GM10266 (cell line): ENCODE measurements around the gene USP22.

Experiments
- DNase-seq: peaks from one replicate; pipeline ENCODE4 v3.0.0; 2012; ENCODE audit errors: extremely low spot score
- TF ChIP-seq, protein P1 (sequence below): IDR thresholded peaks from 2 replicates; pipeline ENCODE4 v1.5.1; 2012; ENCODE audit warnings: mild to moderate bottlenecking, low read depth; ENCODE audit not compliant: control insufficient read depth, insufficient read depth; ENCODE audit errors: missing control alignments

Gene USP22

GRCh38 chr17:20994779-20995149 is 48.0 kb downstream of the USP22 start:
- TF ChIP-seq, protein P1, sequence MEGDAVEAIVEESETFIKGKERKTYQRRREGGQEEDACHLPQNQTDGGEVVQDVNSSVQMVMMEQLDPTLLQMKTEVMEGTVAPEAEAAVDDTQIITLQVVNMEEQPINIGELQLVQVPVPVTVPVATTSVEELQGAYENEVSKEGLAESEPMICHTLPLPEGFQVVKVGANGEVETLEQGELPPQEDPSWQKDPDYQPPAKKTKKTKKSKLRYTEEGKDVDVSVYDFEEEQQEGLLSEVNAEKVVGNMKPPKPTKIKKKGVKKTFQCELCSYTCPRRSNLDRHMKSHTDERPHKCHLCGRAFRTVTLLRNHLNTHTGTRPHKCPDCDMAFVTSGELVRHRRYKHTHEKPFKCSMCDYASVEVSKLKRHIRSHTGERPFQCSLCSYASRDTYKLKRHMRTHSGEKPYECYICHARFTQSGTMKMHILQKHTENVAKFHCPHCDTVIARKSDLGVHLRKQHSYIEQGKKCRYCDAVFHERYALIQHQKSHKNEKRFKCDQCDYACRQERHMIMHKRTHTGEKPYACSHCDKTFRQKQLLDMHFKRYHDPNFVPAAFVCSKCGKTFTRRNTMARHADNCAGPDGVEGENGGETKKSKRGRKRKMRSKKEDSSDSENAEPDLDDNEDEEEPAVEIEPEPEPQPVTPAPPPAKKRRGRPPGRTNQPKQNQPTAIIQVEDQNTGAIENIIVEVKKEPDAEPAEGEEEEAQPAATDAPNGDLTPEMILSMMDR = no peak
- no peak for DNase-seq

DNA sequence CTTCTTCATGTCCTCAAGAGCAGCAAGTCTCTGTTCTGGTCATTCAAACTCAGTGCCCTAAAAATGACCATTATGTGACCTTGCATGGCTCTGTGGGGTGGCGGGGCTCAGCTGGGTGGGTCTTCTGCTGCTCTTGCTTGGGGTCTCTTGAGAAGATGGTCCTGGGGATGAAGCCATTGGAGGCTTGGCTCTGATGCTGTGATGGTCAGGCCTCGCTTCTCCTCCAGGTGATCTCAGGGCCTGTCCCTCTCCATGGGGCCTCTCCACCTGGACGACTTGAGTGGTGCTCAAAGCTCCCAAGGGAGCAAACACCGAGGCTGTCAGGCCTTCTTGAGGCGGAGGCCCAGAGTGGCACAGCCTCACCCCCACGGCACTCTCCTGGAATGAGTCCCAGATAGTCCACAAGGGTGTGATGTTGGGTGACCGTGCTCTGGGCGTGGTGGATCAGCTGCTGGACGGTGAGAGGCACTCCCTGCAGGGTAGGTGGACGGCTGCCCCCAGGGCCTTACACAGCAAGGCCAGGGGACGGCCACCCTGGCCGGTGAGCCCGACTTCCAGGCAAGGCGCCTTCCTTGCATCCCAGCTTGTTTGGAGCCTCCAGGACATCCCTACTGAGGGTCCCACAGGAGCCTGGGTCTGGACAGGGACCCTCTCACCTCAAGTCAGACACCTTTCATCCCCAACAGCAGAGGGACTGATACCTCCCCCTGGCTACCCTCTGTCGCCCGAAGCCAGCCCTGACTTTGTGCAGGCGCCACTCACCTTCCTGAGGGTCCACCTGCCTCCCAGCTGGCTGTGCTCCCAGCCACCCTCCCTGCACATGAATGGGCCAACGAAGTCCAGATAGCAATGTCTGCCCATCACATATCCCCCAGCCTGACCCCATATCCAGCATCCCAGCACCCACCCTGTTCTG is 48.7 kb downstream of the USP22 start:
- no peak for DNase-seq
- TF ChIP-seq, protein P1 = no peak

DNA sequence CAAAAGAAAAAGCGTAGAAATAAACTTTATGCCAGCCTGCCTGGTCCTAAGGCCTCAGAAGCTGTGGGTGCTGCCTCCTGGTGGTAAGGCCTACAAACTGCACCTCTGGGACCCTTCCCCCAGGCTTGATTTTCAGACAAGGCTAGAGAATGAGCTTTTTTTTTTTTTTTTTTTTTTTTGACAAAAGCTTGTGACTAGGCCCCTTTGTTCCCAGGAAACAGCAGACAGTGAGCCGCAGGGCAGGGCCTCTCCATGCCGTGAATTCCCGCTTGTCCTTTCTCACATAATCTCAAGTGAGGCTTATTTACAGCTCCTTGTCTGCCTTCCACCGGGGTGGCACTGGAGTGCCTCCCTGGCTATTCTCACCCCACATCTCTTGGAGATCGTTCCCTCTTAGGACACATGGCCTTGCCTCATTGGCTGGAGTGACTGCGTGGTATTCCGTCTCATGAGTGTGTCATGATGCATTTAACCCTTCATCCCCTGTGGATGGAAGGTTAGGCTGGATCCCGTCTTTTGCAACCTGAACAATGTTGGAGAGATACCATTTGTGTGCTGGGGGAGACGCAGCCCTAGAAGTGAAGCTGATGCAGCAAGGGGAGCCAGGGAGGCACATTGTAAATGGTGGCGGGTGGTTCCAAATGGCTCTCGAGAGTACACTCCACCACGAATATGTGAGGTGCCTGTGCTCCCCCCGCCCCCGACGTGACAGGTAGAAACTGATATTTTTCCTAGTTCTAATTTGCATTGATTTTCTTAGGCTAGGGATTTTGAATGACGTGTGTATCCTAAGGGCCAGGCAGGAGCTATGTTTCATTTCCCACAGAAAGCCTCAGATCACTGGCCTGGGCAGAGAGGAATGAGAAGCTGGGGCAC is 49.6 kb downstream of the USP22 start:
- TF ChIP-seq, protein P1 = peak; percentile 89
- DNase-seq = peak; percentile 87

DNA sequence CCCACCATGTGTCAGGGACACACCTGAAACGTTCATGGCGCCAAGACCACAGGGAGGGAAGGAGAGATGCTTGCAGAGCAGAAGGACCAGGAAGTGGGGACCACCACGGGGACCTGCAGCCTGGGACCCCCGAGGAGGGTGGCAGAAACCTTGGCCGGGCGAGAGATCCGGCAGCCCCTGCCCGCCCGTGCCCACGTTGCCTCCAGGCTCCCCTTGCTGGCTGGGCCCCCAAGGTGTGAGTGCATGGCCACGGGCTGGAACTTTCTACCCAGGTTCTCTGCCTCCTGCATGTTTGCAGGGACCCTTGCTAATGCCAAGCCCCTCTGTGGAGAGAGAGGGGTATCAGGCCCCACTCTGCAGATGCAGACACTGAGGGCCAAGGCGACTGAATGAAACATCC is 50.4 kb downstream of the USP22 start:
- TF ChIP-seq, protein P1 = no peak
- no peak for DNase-seq

- TF ChIP-seq, protein P1 = no peak
- DNase-seq = no peak
Measured at GRCh38 chr17:20991276-20992037, 51.4 kb downstream of the USP22 start.

GRCh38 chr17:20989991-20990855 is 52.6 kb downstream of the USP22 start:
- TF ChIP-seq, protein P1 = no peak
- DNase-seq = no peak
